NCI-H1048 (cell line): ENCODE data around the gene TOMM20.

Experiments
- DNase-seq: peaks from one replicate; lab custom pipeline; 2025; lab: John Stamatoyannopoulos, UW

Gene TOMM20

GRCh38 chr1:235063068-235063765, 65.4 kb downstream of the TOMM20 start:
- no peak for DNase-seq

GRCh38 chr1:235060607-235061470, 67.8 kb downstream of the TOMM20 start:
- peak; percentile 59 for DNase-seq
